Measurements from ENCODE around the gene KRT36.

Gene KRT36

GRCh38 chr17:41521574-41522261, 32.0 kb upstream of the KRT36 start:
- DNase-seq = no peak

GRCh38 chr17:41520821-41521521, 31.3 kb upstream of the KRT36 start:
- peak; percentile 90 for DNase-seq

GRCh38 chr17:41519501-41520224, 30.0 kb upstream of the KRT36 start:
- DNase-seq = peak; percentile 86

- peak; percentile 87 for DNase-seq
These were observed 29.2 kb upstream of the KRT36 start, which contains the start of gene KRT15 for GRCh38 chr17:41518789-41519449. Gene KRT15, minus strand, starts transcription at chr17:41518890. Its CDS starts 63 bp downstream, at chr17:41518827.

- no peak for DNase-seq
These were observed 28.3 kb upstream of the KRT36 start for GRCh38 chr17:41518031-41518430.

- peak; percentile 30 for DNase-seq
These were observed 27.1 kb upstream of the KRT36 start for GRCh38 chr17:41516830-41517283.

GRCh38 chr17:41516147-41516829, 26.6 kb upstream of the KRT36 start:
- no peak for DNase-seq

- DNase-seq = no peak
These were observed 23.4 kb upstream of the KRT36 start for GRCh38 chr17:41513168-41513547.

- no peak for DNase-seq
These were observed 22.9 kb upstream of the KRT36 start for GRCh38 chr17:41512546-41513167.

GRCh38 chr17:41511716-41512115, 22.0 kb upstream of the KRT36 start:
- DNase-seq = no peak

GRCh38 chr17:41511116-41511515, 21.4 kb upstream of the KRT36 start:
- DNase-seq = no peak

- DNase-seq = no peak
These were observed 20.7 kb upstream of the KRT36 start for GRCh38 chr17:41510251-41511065.

- DNase-seq = no peak
These were observed 17.7 kb upstream of the KRT36 start for GRCh38 chr17:41507315-41507880.

GRCh38 chr17:41505809-41506767, 16.4 kb upstream of the KRT36 start:
- DNase-seq = no peak

- no peak for DNase-seq
These were observed 15.5 kb upstream of the KRT36 start, which contains the start of gene KRT13 for GRCh38 chr17:41505007-41505808. Gene KRT13, minus strand, starts transcription at chr17:41505612. Its CDS starts 62 bp downstream, at chr17:41505550.

GRCh38 chr17:41504246-41504977, 14.7 kb upstream of the KRT36 start:
- DNase-seq = no peak

- DNase-seq = no peak
These were observed 13.5 kb upstream of the KRT36 start for GRCh38 chr17:41503202-41503601.

Measured in DMS79 treated with DMSO at 0.1 percent for 48 hours (cell line).